Measurements from ENCODE around the gene RBM47.

- TF ChIP-seq TARDBP (IDR thresholded peaks at IDR 0.05) (no peak), ELF4 (IDR thresholded peaks at IDR 0.05) (no peak), ZNF384 (IDR thresholded peaks at IDR 0.05) (no peak), FOXM1 (IDR thresholded peaks at IDR 0.05; ENCODE audit: borderline replicate concordance) (no peak), FOXK2 (IDR thresholded peaks at IDR 0.05) (no peak)
These were observed 227.1 kb downstream of the RBM47 start for GRCh38 chr4:40402556-40402955.
